ENCODE data around the gene FADS1.
A peak's percentile ranks its signal among the peaks of the same experiment; 100 is the strongest.

FADS1 gene

GRCh38 chr11:61776561-61777075 is 40.2 kb downstream of the FADS1 start:
- peak; percentile 34 for DNase-seq (ENCODE audit: low read depth, low spot score)

- DNase-seq (ENCODE audit: low read depth, low spot score) = no peak
Measured at GRCh38 chr11:61775606-61776554, 40.9 kb downstream of the FADS1 start.

GRCh38 chr11:61775106-61775505 is 41.7 kb downstream of the FADS1 start:
- DNase-seq (ENCODE audit: low read depth, low spot score) = no peak

- DNase-seq (ENCODE audit: low read depth, low spot score) = no peak
Measured at GRCh38 chr11:61774411-61774810, 42.4 kb downstream of the FADS1 start.

- DNase-seq (ENCODE audit: low read depth, low spot score) = no peak
Measured at GRCh38 chr11:61773809-61774208, 43.0 kb downstream of the FADS1 start.

GRCh38 chr11:61773356-61773755 is 43.4 kb downstream of the FADS1 start:
- DNase-seq (ENCODE audit: low read depth, low spot score) = no peak

GRCh38 chr11:61771985-61772455 is 44.8 kb downstream of the FADS1 start:
- DNase-seq (ENCODE audit: low read depth, low spot score) = no peak

- DNase-seq (ENCODE audit: low read depth, low spot score) = no peak
Measured at GRCh38 chr11:61771195-61771894, 45.5 kb downstream of the FADS1 start.

- no peak for DNase-seq (ENCODE audit: low read depth, low spot score)
Measured at GRCh38 chr11:61769946-61770683, 46.7 kb downstream of the FADS1 start.

GRCh38 chr11:61769169-61769920 is 47.5 kb downstream of the FADS1 start:
- no peak for DNase-seq (ENCODE audit: low read depth, low spot score)

GRCh38 chr11:61768376-61769076 is 48.3 kb downstream of the FADS1 start:
- DNase-seq (ENCODE audit: low read depth, low spot score) = no peak

GRCh38 chr11:61766353-61766841 is 50.4 kb downstream of the FADS1 start:
- no peak for DNase-seq (ENCODE audit: low read depth, low spot score)

- no peak for DNase-seq (ENCODE audit: low read depth, low spot score)
Measured at GRCh38 chr11:61765550-61766253, 51.1 kb downstream of the FADS1 start.

- DNase-seq (ENCODE audit: low read depth, low spot score) = no peak
Measured at GRCh38 chr11:61764606-61765260, 52.1 kb downstream of the FADS1 start.

GRCh38 chr11:61763930-61764605 is 52.7 kb downstream of the FADS1 start:
- DNase-seq (ENCODE audit: low read depth, low spot score) = no peak

GRCh38 chr11:61762798-61763197 is 54.0 kb downstream of the FADS1 start:
- DNase-seq (ENCODE audit: low read depth, low spot score) = no peak

GRCh38 chr11:61762223-61762615 is 54.6 kb downstream of the FADS1 start:
- DNase-seq (ENCODE audit: low read depth, low spot score) = no peak

GRCh38 chr11:61761440-61762222 is 55.2 kb downstream of the FADS1 start:
- DNase-seq (ENCODE audit: low read depth, low spot score) = no peak
